Thyroid gland (tissue), 4 donors: ENCODE data around the gene FBP2. TPM values are rescaled to one million over a fixed set of nuclear protein-coding genes. Genes with fewer than 3 reads are reported as not detected.

Source experiments
- DNase-seq, 2 donors: peaks; one replicate each; pipeline ENCODE4 v3.0.0-alpha.2; 2019
- H3K27ac ChIP-seq, 3 donors: fragments of 200-600 bp; sonication (generic); 1 replicate in 2 of 3; 2 replicates in 1 of 3; pipeline ENCODE4 v1.5.1; 2016 to 2019; ENCODE audit warnings: mild to moderate bottlenecking in 1 of 3, moderate library complexity in 1 of 3
- H3K27me3 ChIP-seq: fragments of 200-600 bp; sonication (generic); one replicate; pipeline ENCODE4 v1.5.1; 2019
- H3K36me3 ChIP-seq, 2 donors: fragments of 200-600 bp; sonication (generic); one replicate each; pipeline ENCODE4 v1.5.1; 2016 to 2019
- H3K4me1 ChIP-seq, 2 donors: fragments of 200-600 bp; sonication (generic); one replicate each; pipeline ENCODE4 v1.5.1; 2017 to 2019
- H3K4me3 ChIP-seq, 3 donors: fragments of 200-600 bp; sonication (generic); replicated peaks in 1 of 3; 1 replicate in 2 of 3; 2 replicates in 1 of 3; pipeline ENCODE4 v1.5.1; 2016; ENCODE audit warnings: mild to moderate bottlenecking in 1 of 3
- H3K9me3 ChIP-seq: fragments of 200-600 bp; sonication (generic); one replicate; pipeline ENCODE4 v1.5.1; 2017
- POLR2A ChIP-seq, 2 donors: fragments of 450-650 bp; IDR thresholded peaks; one replicate each; pipeline ENCODE4 v1.6.1; 2017; ENCODE audit warnings: antibody characterized with exemption in 2 of 2, mild to moderate bottlenecking in 2 of 2, moderate library complexity in 1 of 2
- WGBS, 2 donors: methylation state at CpG; one replicate each; pipeline ENCODE4 v1.1.5; 2017; 5-methylcytosine and 5-hydroxymethylcytosine counted together
- intact Hi-C: fragments of 100-400 bp; cut with DNase I; formaldehyde crosslinking; loops from one replicate; pipeline ENCODE4 v1.15.1; 2023
- total RNA-seq, 4 donors: library from RNA; depleted of rRNA; stranded (reverse); fragments of >200 nt; gene quantifications; one replicate each; pipeline ENCODE4 v1.2.3, GENCODE V29; 2016
- TF ChIP-seq, protein P1 (sequence below), 6 experiments: fragments of 200-600 bp in 3 of 6; fragments of 450-650 bp in 3 of 6; sonication (generic) in 3 of 6; IDR thresholded peaks; one replicate each; pipeline ENCODE4 v1.5.1; 2016 to 2019; ENCODE audit warnings: antibody characterized with exemption in 6 of 6, mild to moderate bottlenecking in 2 of 6, inconsistent platforms in 1 of 6, moderate library complexity in 1 of 6

The FBP2 gene
- total RNA-seq, 4 donors from 2014 or later, result not detected

- no peaks in the 10 kb centered on the region for H3K4me1 ChIP-seq
- peak; percentile 10 to 23 for DNase-seq
- no peaks in the 10 kb centered on the region for H3K36me3 ChIP-seq
- H3K4me3 ChIP-seq, result no peak overlapping the region
- intact Hi-C loops, result no loop called here
- H3K27ac ChIP-seq, result no peak overlapping the region
- no peaks in the 10 kb centered on the region for H3K9me3 ChIP-seq
- no peaks in the 10 kb centered on the region for H3K27me3 ChIP-seq
- 76% methylated on average over 9 of the region's 9 CpGs for WGBS, 2 donors
- TF ChIP-seq, protein P1, sequence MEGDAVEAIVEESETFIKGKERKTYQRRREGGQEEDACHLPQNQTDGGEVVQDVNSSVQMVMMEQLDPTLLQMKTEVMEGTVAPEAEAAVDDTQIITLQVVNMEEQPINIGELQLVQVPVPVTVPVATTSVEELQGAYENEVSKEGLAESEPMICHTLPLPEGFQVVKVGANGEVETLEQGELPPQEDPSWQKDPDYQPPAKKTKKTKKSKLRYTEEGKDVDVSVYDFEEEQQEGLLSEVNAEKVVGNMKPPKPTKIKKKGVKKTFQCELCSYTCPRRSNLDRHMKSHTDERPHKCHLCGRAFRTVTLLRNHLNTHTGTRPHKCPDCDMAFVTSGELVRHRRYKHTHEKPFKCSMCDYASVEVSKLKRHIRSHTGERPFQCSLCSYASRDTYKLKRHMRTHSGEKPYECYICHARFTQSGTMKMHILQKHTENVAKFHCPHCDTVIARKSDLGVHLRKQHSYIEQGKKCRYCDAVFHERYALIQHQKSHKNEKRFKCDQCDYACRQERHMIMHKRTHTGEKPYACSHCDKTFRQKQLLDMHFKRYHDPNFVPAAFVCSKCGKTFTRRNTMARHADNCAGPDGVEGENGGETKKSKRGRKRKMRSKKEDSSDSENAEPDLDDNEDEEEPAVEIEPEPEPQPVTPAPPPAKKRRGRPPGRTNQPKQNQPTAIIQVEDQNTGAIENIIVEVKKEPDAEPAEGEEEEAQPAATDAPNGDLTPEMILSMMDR (IDR thresholded peaks at IDR 0.05), result peak in 1 of 6 experiments; percentile 34
- TF ChIP-seq POLR2A (IDR thresholded peaks at IDR 0.05), result no peak
Measured at GRCh38 chr9:94623253-94623652, 29.6 kb upstream of the FBP2 start.

DNA sequence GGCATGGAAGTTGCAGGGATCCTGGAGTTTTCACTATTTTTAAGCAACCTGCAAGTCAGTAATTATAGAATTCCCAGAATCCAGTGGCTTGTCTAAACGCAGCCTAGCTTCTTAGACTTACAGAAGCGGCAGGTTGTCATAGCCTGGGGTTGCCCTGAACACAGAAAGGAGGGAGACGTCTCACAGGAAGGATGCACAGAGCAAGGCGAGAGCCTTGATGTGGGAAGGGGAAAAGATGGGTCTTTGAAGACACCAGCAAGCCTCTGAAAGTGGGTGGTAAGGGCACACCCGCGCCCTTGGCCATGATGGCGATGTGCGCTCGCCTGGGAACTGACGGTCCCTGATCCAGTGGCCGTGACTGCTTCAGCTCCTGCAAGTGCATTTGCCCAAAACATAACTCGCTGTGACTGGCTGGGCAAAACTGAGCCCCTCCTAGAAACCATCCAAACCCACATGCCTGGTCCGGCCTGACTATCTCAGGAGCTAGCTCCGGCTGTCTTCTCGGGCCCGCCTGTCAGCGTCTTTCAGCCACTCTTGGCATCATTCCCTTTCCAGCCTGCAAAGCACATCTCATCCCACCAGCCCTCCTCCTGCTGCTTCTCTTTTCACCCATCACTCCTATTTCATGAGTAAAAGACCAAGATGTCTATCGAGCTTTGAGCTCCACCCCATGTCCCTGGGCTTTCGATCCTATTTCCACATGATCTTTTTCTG lies 28.6 kb upstream of the FBP2 start:
- intact Hi-C loops, result no loop called here
- WGBS, 2 donors, result 92 to 94% methylated on average over 19 of the region's 19 CpGs
- no peak for TF ChIP-seq POLR2A (IDR thresholded peaks at IDR 0.05)
- TF ChIP-seq, protein P1 (IDR thresholded peaks at IDR 0.05), result no peak
- no peak for DNase-seq
- H3K36me3 ChIP-seq, result no peaks in the 10 kb centered on the region
- H3K27me3 ChIP-seq, result no peaks in the 10 kb centered on the region
- H3K27ac ChIP-seq, result no peak overlapping the region
- H3K4me1 ChIP-seq, result no peaks in the 10 kb centered on the region
- H3K9me3 ChIP-seq, result no peaks in the 10 kb centered on the region
- H3K4me3 ChIP-seq, result no peak overlapping the region

GRCh38 chr9:94619026-94619425 lies 25.4 kb upstream of the FBP2 start:
- no peak overlapping the region for H3K27ac ChIP-seq
- H3K27me3 ChIP-seq, result no peaks in the 10 kb centered on the region
- no peak for DNase-seq
- no peak for TF ChIP-seq POLR2A (IDR thresholded peaks at IDR 0.05)
- TF ChIP-seq, protein P1 (IDR thresholded peaks at IDR 0.05), result no peak
- H3K9me3 ChIP-seq, result no peaks in the 10 kb centered on the region
- H3K36me3 ChIP-seq, result no peaks in the 10 kb centered on the region
- intact Hi-C loops, result loop anchor here (5.0 kb wide), 1 partner anchor 72 kb away; no protein-coding TSS in a partner anchor
- no peak overlapping the region for H3K4me3 ChIP-seq
- H3K4me1 ChIP-seq, result no peaks in the 10 kb centered on the region
- WGBS, 2 donors, result 81 to 90% methylated on average over 4 of the region's 4 CpGs

DNA sequence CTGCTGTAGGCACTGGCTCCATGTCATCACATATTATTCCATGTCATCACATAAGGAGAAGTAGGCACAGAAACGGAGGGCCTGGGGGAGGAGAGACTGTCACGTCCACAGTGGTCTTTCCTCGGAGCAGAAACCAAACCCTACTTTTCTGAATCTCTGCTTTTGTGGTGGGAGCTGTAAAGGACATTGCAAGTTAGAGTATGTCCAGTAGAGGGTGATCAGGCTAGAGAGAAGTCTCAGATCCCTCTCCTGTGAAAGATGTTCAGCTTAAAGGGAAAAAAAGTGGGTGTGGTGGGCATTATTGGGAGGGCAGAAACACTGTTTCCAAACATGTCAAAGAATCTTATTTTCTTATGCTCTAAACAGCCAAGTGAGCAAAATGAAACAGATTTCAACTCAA lies 19.4 kb upstream of the FBP2 start:
- TF ChIP-seq, protein P1 (IDR thresholded peaks at IDR 0.05), result no peak
- TF ChIP-seq POLR2A (IDR thresholded peaks at IDR 0.05), result no peak
- no peak overlapping the region for H3K4me3 ChIP-seq
- intact Hi-C loops, result no loop called here
- H3K36me3 ChIP-seq, result no peaks in the 10 kb centered on the region
- no peaks in the 10 kb centered on the region for H3K27me3 ChIP-seq
- 86 to 94% methylated on average over 3 of the region's 3 CpGs for WGBS, 2 donors
- H3K27ac ChIP-seq, result no peak overlapping the region
- DNase-seq, result no peak
- H3K9me3 ChIP-seq, result no peaks in the 10 kb centered on the region
- no peaks in the 10 kb centered on the region for H3K4me1 ChIP-seq

DNA sequence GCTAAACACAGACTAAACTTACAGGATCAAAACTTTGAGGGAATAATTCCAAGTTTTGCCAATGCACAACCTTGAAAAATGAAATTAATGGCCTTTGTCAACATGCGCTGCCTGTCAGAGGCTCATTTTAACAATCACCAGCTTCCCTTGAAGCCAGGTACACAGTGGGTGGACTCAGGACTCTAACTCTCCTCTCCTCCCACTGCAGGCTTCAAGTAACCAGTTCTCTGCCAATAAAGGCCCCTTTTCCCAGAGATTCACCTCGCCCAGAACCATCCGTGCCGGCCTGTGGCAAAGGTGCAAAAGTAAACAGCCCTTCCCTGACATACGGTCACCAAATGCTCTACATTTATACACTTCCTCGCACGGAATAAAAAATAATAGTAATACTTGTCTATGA lies 18.4 kb upstream of the FBP2 start:
- H3K36me3 ChIP-seq, result no peaks in the 10 kb centered on the region
- no peak overlapping the region for H3K4me3 ChIP-seq
- H3K4me1 ChIP-seq, result no peaks in the 10 kb centered on the region
- WGBS, 2 donors, result 89 to 90% methylated on average over 7 of the region's 7 CpGs
- H3K9me3 ChIP-seq, result no peaks in the 10 kb centered on the region
- TF ChIP-seq, protein P1 (IDR thresholded peaks at IDR 0.05), result no peak
- intact Hi-C loops, result no loop called here
- no peak overlapping the region for H3K27ac ChIP-seq
- no peak for DNase-seq
- no peaks in the 10 kb centered on the region for H3K27me3 ChIP-seq
